Measurements from ENCODE around the gene CENPF.

The CENPF gene

DNA sequence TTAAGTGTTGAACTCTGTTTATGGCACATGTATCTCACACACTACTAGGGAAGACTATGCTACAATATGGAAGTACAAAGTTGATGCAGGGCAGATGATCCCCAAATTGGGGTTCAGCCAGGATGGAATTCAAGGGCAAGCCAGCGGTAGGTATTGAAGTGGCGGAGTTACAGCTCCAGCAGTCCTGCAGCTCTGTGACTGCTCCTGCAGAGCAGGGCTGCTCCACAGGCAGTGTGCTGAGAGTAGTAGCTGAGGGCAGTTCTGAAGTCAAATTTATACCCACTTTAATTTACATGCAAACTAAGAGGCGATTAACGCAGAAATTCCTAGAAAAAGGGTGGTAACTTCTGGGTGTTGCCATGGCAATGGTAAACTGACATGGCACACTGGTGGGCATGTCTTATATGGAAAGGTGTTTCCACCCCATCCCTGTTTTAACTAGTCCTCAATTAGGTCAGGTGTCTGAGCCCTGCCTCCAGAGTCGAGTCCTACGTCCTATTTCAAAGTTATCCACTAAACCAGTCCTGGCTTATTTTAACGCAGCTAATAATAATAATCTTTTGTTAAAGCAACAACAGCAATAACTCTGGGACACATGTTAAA is 20.6 kb upstream of the CENPF start:
- Histone ChIP-seq H3K27ac (no peak overlapping the region), H3K4me3 (ENCODE audit: low read depth, low read length) (no peak overlapping the region), H3K36me3 (no peaks in the 10 kb centered on the region), H3K9me3 (ENCODE audit: severe bottlenecking) (no peaks in the 10 kb centered on the region), H3K27me3 (ENCODE audit: insufficient read depth, low read depth, severe bottlenecking) (no peaks in the 10 kb centered on the region)
- TF ChIP-seq, protein P1, sequence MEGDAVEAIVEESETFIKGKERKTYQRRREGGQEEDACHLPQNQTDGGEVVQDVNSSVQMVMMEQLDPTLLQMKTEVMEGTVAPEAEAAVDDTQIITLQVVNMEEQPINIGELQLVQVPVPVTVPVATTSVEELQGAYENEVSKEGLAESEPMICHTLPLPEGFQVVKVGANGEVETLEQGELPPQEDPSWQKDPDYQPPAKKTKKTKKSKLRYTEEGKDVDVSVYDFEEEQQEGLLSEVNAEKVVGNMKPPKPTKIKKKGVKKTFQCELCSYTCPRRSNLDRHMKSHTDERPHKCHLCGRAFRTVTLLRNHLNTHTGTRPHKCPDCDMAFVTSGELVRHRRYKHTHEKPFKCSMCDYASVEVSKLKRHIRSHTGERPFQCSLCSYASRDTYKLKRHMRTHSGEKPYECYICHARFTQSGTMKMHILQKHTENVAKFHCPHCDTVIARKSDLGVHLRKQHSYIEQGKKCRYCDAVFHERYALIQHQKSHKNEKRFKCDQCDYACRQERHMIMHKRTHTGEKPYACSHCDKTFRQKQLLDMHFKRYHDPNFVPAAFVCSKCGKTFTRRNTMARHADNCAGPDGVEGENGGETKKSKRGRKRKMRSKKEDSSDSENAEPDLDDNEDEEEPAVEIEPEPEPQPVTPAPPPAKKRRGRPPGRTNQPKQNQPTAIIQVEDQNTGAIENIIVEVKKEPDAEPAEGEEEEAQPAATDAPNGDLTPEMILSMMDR (IDR thresholded peaks at IDR 0.05; ENCODE audit: low read depth, low read length) = no peak
- DNase-seq = no peak

DNA sequence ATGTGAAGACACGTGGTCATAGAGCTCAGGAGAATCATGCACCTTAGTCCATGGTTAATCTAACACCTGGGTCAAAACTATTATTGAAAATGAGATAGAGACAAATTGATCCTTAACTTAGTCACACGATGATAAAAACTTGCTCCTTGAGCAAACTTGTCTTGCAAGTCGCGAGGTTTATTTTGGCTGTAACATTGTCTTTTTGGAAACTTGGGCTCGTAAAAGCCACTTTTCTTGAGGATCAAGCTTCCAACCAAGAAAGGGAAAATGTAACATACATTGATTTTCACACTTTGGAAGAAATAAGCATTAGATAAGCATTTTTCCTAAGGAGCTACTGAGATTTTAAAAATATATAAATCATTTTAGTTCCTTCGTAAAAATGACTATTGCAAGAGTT is 19.9 kb upstream of the CENPF start:
- Histone ChIP-seq H3K27ac (no peak overlapping the region), H3K27me3 (ENCODE audit: insufficient read depth, low read depth, severe bottlenecking) (no peaks in the 10 kb centered on the region), H3K9me3 (ENCODE audit: severe bottlenecking) (no peaks in the 10 kb centered on the region), H3K4me3 (ENCODE audit: low read depth, low read length) (no peak overlapping the region), H3K36me3 (no peaks in the 10 kb centered on the region)
- DNase-seq = no peak
- TF ChIP-seq, protein P1 (IDR thresholded peaks at IDR 0.05; ENCODE audit: low read depth, low read length) = no peak

GRCh38 chr1:214583824-214584554 is 19.0 kb upstream of the CENPF start:
- H3K27me3 ChIP-seq (ENCODE audit: insufficient read depth, low read depth, severe bottlenecking) = no peaks in the 10 kb centered on the region

GRCh38 chr1:214584805-214585766 is 17.9 kb upstream of the CENPF start:
- Histone ChIP-seq H3K9me3 (ENCODE audit: severe bottlenecking) (no peaks in the 10 kb centered on the region), H3K27me3 (ENCODE audit: insufficient read depth, low read depth, severe bottlenecking) (no peaks in the 10 kb centered on the region), H3K36me3 (no peaks in the 10 kb centered on the region), H3K4me3 (ENCODE audit: low read depth, low read length) (no peak overlapping the region), H3K27ac (no peak overlapping the region)
- TF ChIP-seq, protein P1 (IDR thresholded peaks at IDR 0.05; ENCODE audit: low read depth, low read length) = peak; percentile 32; the same call in 1 of the 2 replicates
- no peak for DNase-seq

More at GRCh38 chr1:214583824-214584554, 19.0 kb upstream of the CENPF start:
- Histone ChIP-seq H3K9me3 (ENCODE audit: severe bottlenecking) (no peaks in the 10 kb centered on the region), H3K36me3 (no peaks in the 10 kb centered on the region), H3K4me3 (ENCODE audit: low read depth, low read length) (no peak overlapping the region), H3K27ac (no peak overlapping the region)
- no peak for DNase-seq
- TF ChIP-seq, protein P1 (IDR thresholded peaks at IDR 0.05; ENCODE audit: low read depth, low read length) = no peak

DNA sequence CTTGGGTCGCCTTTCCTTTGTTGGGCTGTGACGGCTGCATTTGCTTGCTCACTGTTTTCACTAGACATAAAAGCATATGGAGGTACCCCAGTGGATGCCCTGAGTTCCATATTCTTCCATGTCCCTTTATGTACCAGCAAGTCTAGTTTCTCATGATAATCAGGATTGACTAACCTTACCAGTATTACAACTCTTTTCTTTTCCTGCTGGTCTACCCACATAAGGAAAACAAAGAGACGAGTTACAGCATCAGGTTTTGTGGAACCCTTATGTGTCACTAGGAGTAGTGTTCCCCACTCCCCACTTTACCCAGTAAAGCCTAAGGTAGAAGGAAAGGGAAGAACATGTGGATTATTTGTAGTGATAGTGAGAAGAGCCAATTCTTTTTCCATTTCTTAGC is 16.4 kb upstream of the CENPF start:
- H3K36me3 ChIP-seq = no peaks in the 10 kb centered on the region
- TF ChIP-seq, protein P1 (IDR thresholded peaks at IDR 0.05; ENCODE audit: low read depth, low read length) = no peak
- no peak overlapping the region for H3K4me3 ChIP-seq (ENCODE audit: low read depth, low read length)
- H3K27ac ChIP-seq = no peak overlapping the region
- H3K9me3 ChIP-seq (ENCODE audit: severe bottlenecking) = no peaks in the 10 kb centered on the region
- no peak for DNase-seq
- H3K27me3 ChIP-seq (ENCODE audit: insufficient read depth, low read depth, severe bottlenecking) = no peaks in the 10 kb centered on the region

Data from WERI-Rb-1 (cell line).